HCT116 (cell line): ENCODE data around the gene CS. TPM values are rescaled to one million over a fixed set of nuclear protein-coding genes. Genes with fewer than 3 reads are reported as not detected.
"Not testable (repeated sequence)": the region's sequence is repeated elsewhere in the genome, so short reads cannot be mapped to it uniquely, and the experiment has no call there.

ENCODE experiments used
- ATAC-seq: fragments of 200-7000 bp; cut with Tn5 transposase; 2 replicates; pipeline ENCODE4 v1.9.1; 2020; ENCODE audit warnings: mild to moderate bottlenecking, moderate library complexity
- BruUV-seq: library from RNA; stranded (reverse); fragments of 400-500 nt; replicated peaks from 2 replicates; lab custom pipeline; 2021; lab: Mats Ljungman, UMichigan
- CTCF ChIA-PET: fragments of 300-600 bp; sonication (Branson Sonifier 250); formaldehyde crosslinking; loops from one replicate; lab custom pipeline; 2021; ENCODE audit warnings: antibody characterized with exemption; lab: Charles Lee
- POLR2A ChIA-PET: fragments of 300-600, 350-600 bp; sonication (Branson Sonifier 250); formaldehyde crosslinking; loops from one replicate; lab custom pipeline; 2021; ENCODE audit warnings: antibody characterized with exemption; lab: Charles Lee
- RAD21 ChIA-PET, 2 experiments: fragments of 300-600 bp; sonication (Branson Sonifier 250); formaldehyde crosslinking; loops; one replicate each; lab custom pipeline; 2023; ENCODE audit warnings: low total read pairs in 2 of 2; ENCODE audit not compliant: uncharacterized antibody in 2 of 2, unreplicated experiment in 2 of 2, low non-redundant PET in 1 of 2; lab: Charles Lee
- DNase-seq: peaks from one replicate; pipeline ENCODE4 v3.0.0-alpha.2; 2010; ENCODE audit warnings: low read depth, low spot score
- H2AFZ ChIP-seq: fragments of 200-600 bp; shearing (Covaris generic), sonication (generic); 2 replicates; pipeline ENCODE4 v1.6.1; 2017; ENCODE audit warnings: low read depth, mixed run types, mixed read lengths, antibody characterized with exemption, low read length; ENCODE audit not compliant: poor library complexity, severe bottlenecking
- H3K27ac ChIP-seq: 2 replicates; pipeline ENCODE4 v1.5.1; 2012; ENCODE audit warnings: low read depth, low read length
- H3K27me3 ChIP-seq: fragments of 200-600 bp; sonication (generic); 2 replicates; pipeline ENCODE4 v1.6.1; 2016; ENCODE audit warnings: mixed run types, low read length, mixed read lengths; ENCODE audit not compliant: insufficient read depth
- H3K36me3 ChIP-seq, 2 experiments: fragments of 200-500 bp in 1 of 2; fragments of 200-600 bp in 1 of 2; sonication (Bioruptor generic) in 1 of 2; sonication (generic) in 1 of 2; 2 replicates each; pipeline versions ENCODE4 v1.5.1 to v1.6.1; 2014 to 2016; ENCODE audit warnings: low read length in 2 of 2, inconsistent platforms in 1 of 2, mixed read lengths in 1 of 2, mixed run types in 1 of 2; ENCODE audit not compliant: insufficient read depth in 2 of 2, control insufficient read depth in 1 of 2
- H3K4me1 ChIP-seq, 2 experiments: fragments of 200-600 bp in 1 of 2; sonication (generic) in 1 of 2; 2 replicates each; pipeline versions ENCODE4 v1.5.1 to v1.6.1; 2012 to 2017; ENCODE audit warnings: low read length in 2 of 2, inconsistent platforms in 1 of 2, mild to moderate bottlenecking in 1 of 2, mixed read lengths in 1 of 2, mixed run types in 1 of 2, moderate library complexity in 1 of 2; ENCODE audit not compliant: insufficient read depth in 2 of 2, control insufficient read depth in 1 of 2
- H3K4me2 ChIP-seq: fragments of 200-600 bp; sonication (generic); 2 replicates; pipeline ENCODE4 v1.6.1; 2017; ENCODE audit warnings: mixed run types, low read length, mixed read lengths
- H3K4me3 ChIP-seq, 2 experiments: fragments of 200-600 bp in 1 of 2; sonication (generic) in 1 of 2; replicated peaks in 1 of 2; 2 replicates each; pipeline ENCODE4 v1.5.1; 2011 to 2016; ENCODE audit warnings: low read length in 2 of 2, control low read depth in 1 of 2, low read depth in 1 of 2, mild to moderate bottlenecking in 1 of 2, mixed read lengths in 1 of 2, mixed run types in 1 of 2
- H3K79me2 ChIP-seq: fragments of 200-600 bp; sonication (generic); 2 replicates; pipeline ENCODE4 v1.6.1; 2017; ENCODE audit warnings: mild to moderate bottlenecking, mixed run types, low read length, moderate library complexity, mixed read lengths; ENCODE audit not compliant: insufficient read depth
- H3K9ac ChIP-seq: fragments of 200-600 bp; sonication (generic); 2 replicates; pipeline ENCODE4 v1.6.1; 2016; ENCODE audit warnings: low read length, mixed read lengths
- H3K9me2 ChIP-seq: fragments of 200-600 bp; sonication (generic), shearing (Covaris generic); 2 replicates; pipeline ENCODE4 v1.6.1; 2017; ENCODE audit warnings: mixed run types, mild to moderate bottlenecking, moderate library complexity; ENCODE audit not compliant: insufficient read depth
- H3K9me3 ChIP-seq, 2 experiments: fragments of 200-500 bp in 1 of 2; fragments of 200-600 bp in 1 of 2; sonication (Bioruptor generic) in 1 of 2; sonication (generic) in 1 of 2; 2 replicates each; pipeline ENCODE4 v1.6.1; 2014 to 2017; ENCODE audit warnings: low read length in 2 of 2, mixed read lengths in 2 of 2, inconsistent platforms in 1 of 2, low read depth in 1 of 2, mild to moderate bottlenecking in 1 of 2, mixed run types in 1 of 2, moderate library complexity in 1 of 2; ENCODE audit not compliant: control insufficient read depth in 1 of 2, insufficient read depth in 1 of 2
- H4K20me1 ChIP-seq: fragments of 200-600 bp; sonication (generic), shearing (Covaris generic); 2 replicates; pipeline ENCODE4 v1.6.1; 2017; ENCODE audit warnings: mixed run types, mild to moderate bottlenecking, moderate library complexity; ENCODE audit not compliant: insufficient read depth
- CTCF ChIP-seq, 3 experiments: fragments of 200-600 bp in 1 of 3; sonication (generic) in 1 of 3; IDR thresholded peaks in 2 of 3; conservative IDR thresholded peaks in 1 of 3; 2 replicates each; pipeline ENCODE4 v1.5.1; 2012 to 2017; ENCODE audit warnings: low read depth in 2 of 3, low read length in 2 of 3, antibody characterized with exemption in 1 of 3, borderline replicate concordance in 1 of 3, control low read depth in 1 of 3, mild to moderate bottlenecking in 1 of 3, mixed read lengths in 1 of 3, mixed run types in 1 of 3, moderate library complexity in 1 of 3; ENCODE audit not compliant: insufficient read depth in 1 of 3
- ELF1 ChIP-seq: IDR thresholded peaks from 2 replicates; pipeline ENCODE4 v1.6.1; 2012; ENCODE audit warnings: low read depth, borderline replicate concordance
- EZH2 ChIP-seq: fragments of 200-600 bp; sonication (generic); IDR thresholded peaks from 2 replicates; pipeline ENCODE4 v1.6.1; 2017; ENCODE audit warnings: antibody characterized with exemption, mixed run types
- POLR2A ChIP-seq: IDR thresholded peaks from 2 replicates; pipeline ENCODE4 v1.7.0; 2011; ENCODE audit warnings: borderline replicate concordance; ENCODE audit not compliant: insufficient read depth, insufficient read length; ENCODE audit errors: extremely low read depth
- SIN3A ChIP-seq: IDR thresholded peaks from 2 replicates; pipeline ENCODE4 v1.6.1; 2012; ENCODE audit warnings: low read depth
- ZBTB33 ChIP-seq: IDR thresholded peaks from 2 replicates; pipeline ENCODE4 v1.6.1; 2011; ENCODE audit warnings: mild to moderate bottlenecking, low read length, moderate library complexity; ENCODE audit not compliant: insufficient replicate concordance; ENCODE audit errors: extremely low read depth
- ZFX ChIP-seq: fragments of 450-650 bp; IDR thresholded peaks from 2 replicates; pipeline ENCODE4 v1.6.1; 2017
- intact Hi-C: fragments of 100-400 bp; cut with micrococcal nuclease; formaldehyde crosslinking; loops from 2 replicates; pipeline ENCODE4 v1.10.0; 2022
- total RNA-seq: library from RNA; stranded (reverse); gene quantifications from one replicate; pipeline ENCODE4 v1.2.1, GENCODE V29; 2021; ENCODE audit not compliant: unreplicated experiment
- TF ChIP-seq, protein P1 (sequence below): IDR thresholded peaks from 2 replicates; pipeline ENCODE4 v1.6.1; 2012

CS gene
- total RNA-seq, 1 experiment from 2014 or later: 270 TPM

DNA sequence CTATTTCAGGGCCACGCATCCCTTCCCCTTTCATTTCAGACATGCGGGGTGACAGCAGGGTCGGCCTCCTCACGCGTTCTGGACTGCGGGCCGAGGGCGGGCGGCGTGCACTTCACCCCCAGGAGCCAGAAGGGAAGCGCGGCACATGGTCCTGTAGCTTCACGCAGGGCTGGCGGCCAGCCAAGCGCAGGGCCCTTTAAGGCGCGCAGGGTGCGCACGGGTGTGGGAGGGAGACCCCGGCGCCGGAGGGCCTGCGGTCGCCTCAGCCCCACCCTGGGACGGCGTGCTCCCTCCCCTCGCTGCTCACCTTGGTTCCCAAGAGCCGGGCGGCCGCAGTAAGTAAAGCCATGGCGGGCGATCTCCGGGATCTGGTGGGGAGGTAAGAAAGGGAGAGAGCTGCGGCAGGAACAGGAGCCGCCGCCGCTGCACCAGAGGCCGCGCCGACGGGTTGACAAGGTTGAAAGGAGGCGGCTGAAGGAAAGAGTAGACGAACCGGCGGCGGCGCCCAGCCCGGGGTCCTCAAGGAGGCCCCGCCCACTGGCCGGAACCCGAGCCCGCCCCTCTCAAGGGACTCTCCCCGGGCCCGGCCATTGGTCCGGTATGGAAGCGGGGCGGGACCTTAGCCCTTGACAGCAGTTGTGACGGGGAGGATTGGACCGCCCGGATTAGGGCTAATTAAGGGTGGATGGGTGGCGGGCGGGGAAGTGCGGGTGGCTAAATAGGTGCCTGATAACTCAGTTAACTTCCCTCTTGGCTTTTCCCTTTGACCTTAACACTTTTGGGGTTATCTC is at the start of gene CS (continued):
- TF ChIP-seq CTCF (IDR thresholded peaks at IDR 0.05 in 2 of 3, conservative IDR thresholded peaks at IDR 0.05 in 1 of 3; ENCODE audit: borderline replicate concordance in 1 of 3, insufficient read depth in 1 of 3, low read depth in 2 of 3, low read length in 2 of 3) (no peak), POLR2A (peak; percentile 42)
- TF ChIP-seq, protein P1, sequence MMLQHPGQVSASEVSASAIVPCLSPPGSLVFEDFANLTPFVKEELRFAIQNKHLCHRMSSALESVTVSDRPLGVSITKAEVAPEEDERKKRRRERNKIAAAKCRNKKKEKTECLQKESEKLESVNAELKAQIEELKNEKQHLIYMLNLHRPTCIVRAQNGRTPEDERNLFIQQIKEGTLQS: no peak

GRCh38 chr12:56348776-56349175 is 48.6 kb upstream of the CS start:
- BruUV-seq: no TSS peak
- H3K9ac ChIP-seq: no peak overlapping the region
- no peak for ATAC-seq
- H3K4me3 ChIP-seq: no peak overlapping the region
- H3K27me3 ChIP-seq: no peaks in the 10 kb centered on the region
- TF ChIP-seq ZBTB33 (no peak), SIN3A (no peak), EZH2 (no peak), ZFX (no peak), ELF1 (no peak)
- TF ChIP-seq, all 23 proteins: peak for 0
- ChIA-PET RAD21 (no interaction called here), CTCF (interaction anchor here (1.1 kb wide), 1 partner anchor 15 kb away, joined by 4 read pairs; the partner anchor contains the start of gene PAN2), POLR2A (interaction anchor here (2.9 kb wide), 1 partner anchor 11 kb away, joined by 8 read pairs; the partner anchor contains the start of gene STAT2)
- DNase-seq: no peak
- Histone ChIP-seq H3K36me3 (peaks cover 17 to 25% of the 10 kb centered on the region in 2 experiments; a peak in 3 of 4 replicates), H2AFZ (no peak overlapping the region), H3K27ac (no peak overlapping the region), H3K9me2 (no peaks in the 10 kb centered on the region), H3K79me2 (no peaks in the 10 kb centered on the region), H4K20me1 (no peaks in the 10 kb centered on the region), H3K4me2 (no peak overlapping the region), H3K4me1 (no peaks in the 10 kb centered on the region), H3K9me3 (no peaks in the 10 kb centered on the region)
- intact Hi-C loops: no loop called here

GRCh38 chr12:56347255-56347654 is 47.1 kb upstream of the CS start:
- H3K27ac ChIP-seq, ATAC-seq, POLR2A ChIA-PET, H3K4me1 ChIP-seq, H4K20me1 ChIP-seq, H3K9me2 ChIP-seq, BruUV-seq, H3K79me2 ChIP-seq, H3K27me3 ChIP-seq, H3K9me3 ChIP-seq, H3K4me3 ChIP-seq, intact Hi-C loops, CTCF ChIA-PET, H2AFZ ChIP-seq, DNase-seq, H3K4me2 ChIP-seq, H3K9ac ChIP-seq: not testable (repeated sequence)
- RAD21 ChIA-PET: interaction anchor here in 1 of 2 experiments (0.6 kb wide), 1 partner anchor 26 kb away, joined by 3 read pairs; no protein-coding TSS in a partner anchor
- H3K36me3 ChIP-seq: peaks cover 17 to 20% of the 10 kb centered on the region in 2 experiments; a peak in 3 of 4 replicates
